Gastrocnemius medialis (tissue), 4 donors: Measurements from ENCODE around the gene FLT4.

ENCODE experiments used
- CTCF ChIP-seq, 5 experiments: fragments of 450-650 bp in 3 of 5; fragments of 200-600 bp in 2 of 5; sonication (generic) in 2 of 5; IDR thresholded peaks in 4 of 5; conservative IDR thresholded peaks in 1 of 5; 1 replicate in 4 of 5; 2 replicates in 1 of 5; pipeline ENCODE4 v1.5.1; 2016 to 2019; ENCODE audit warnings: antibody characterized with exemption in 5 of 5, mild to moderate bottlenecking in 3 of 5, moderate library complexity in 3 of 5
- POLR2A ChIP-seq, 2 donors: fragments of 450-650 bp; IDR thresholded peaks; one replicate each; pipeline ENCODE4 v1.6.1; 2017; ENCODE audit warnings: antibody characterized with exemption in 2 of 2, mild to moderate bottlenecking in 2 of 2, moderate library complexity in 2 of 2

GRCh38 chr5:180598797-180599589, 50.4 kb downstream of the FLT4 start:
- TF ChIP-seq POLR2A (IDR thresholded peaks at IDR 0.05): no peak
- TF ChIP-seq CTCF (IDR thresholded peaks at IDR 0.05 in 4 of 5, conservative IDR thresholded peaks at IDR 0.05 in 1 of 5): no peak
